Panc1 (cell line): ENCODE measurements around the gene SELENOF. TPM values are rescaled to one million over a fixed set of nuclear protein-coding genes. Genes with fewer than 3 reads are reported as not detected.

Experiments
- ATAC-seq: fragments of 200-7000 bp; cut with Tn5 transposase; 2 replicates; pipeline ENCODE4 v1.9.1; 2020; ENCODE audit warnings: mild to moderate bottlenecking, moderate library complexity
- BruUV-seq: library from RNA; stranded (reverse); fragments of 400-500 nt; replicated peaks from 2 replicates; lab custom pipeline; 2021; lab: Mats Ljungman, UMichigan
- CTCF ChIA-PET: fragments of 300-600 bp; sonication (Branson Sonifier 250); formaldehyde crosslinking; loops from one replicate; lab custom pipeline; 2022; ENCODE audit warnings: antibody characterized with exemption; lab: Charles Lee
- POLR2A ChIA-PET: fragments of 300-600 bp; sonication (Branson Sonifier 250); formaldehyde crosslinking; loops from one replicate; lab custom pipeline; 2022; ENCODE audit warnings: antibody characterized with exemption; lab: Charles Lee
- DNase-seq: peaks from one replicate; pipeline ENCODE4 v3.0.0-alpha.2; 2010; ENCODE audit warnings: low read depth, low spot score
- H3K27ac ChIP-seq: 2 replicates; pipeline ENCODE4 v1.5.1; 2011; ENCODE audit warnings: mild to moderate bottlenecking, low read length, inconsistent platforms
- H3K27me3 ChIP-seq: fragments of 200-500 bp; sonication (Bioruptor generic); 2 replicates; pipeline ENCODE4 v1.6.0; 2014; ENCODE audit warnings: low read length, inconsistent platforms; ENCODE audit not compliant: control insufficient read depth, insufficient read depth
- H3K36me3 ChIP-seq: fragments of 200-500 bp; sonication (Bioruptor generic); 2 replicates; pipeline ENCODE4 v1.5.1; 2014; ENCODE audit warnings: inconsistent platforms, mild to moderate bottlenecking, low read length, moderate library complexity; ENCODE audit not compliant: control insufficient read depth, insufficient read depth
- H3K4me1 ChIP-seq: 2 replicates; pipeline ENCODE4 v1.5.1; 2011; ENCODE audit warnings: inconsistent platforms, mild to moderate bottlenecking, low read length, moderate library complexity; ENCODE audit not compliant: control insufficient read depth, insufficient read depth
- H3K4me3 ChIP-seq, 2 experiments: 2 replicates each; pipeline ENCODE4 v1.5.1; 2011 to 2012; ENCODE audit warnings: low read depth in 2 of 2, low read length in 2 of 2, mild to moderate bottlenecking in 2 of 2, inconsistent platforms in 1 of 2, moderate library complexity in 1 of 2
- H3K9me3 ChIP-seq: fragments of 200-500 bp; sonication (Bioruptor generic); 2 replicates; pipeline ENCODE4 v1.5.1; 2014; ENCODE audit warnings: low read depth, mild to moderate bottlenecking, inconsistent platforms, low read length, moderate library complexity; ENCODE audit not compliant: control insufficient read depth, insufficient read depth
- POLR2AphosphoS5 ChIP-seq: IDR thresholded peaks from 2 replicates; pipeline ENCODE4 v1.6.1; 2012; ENCODE audit warnings: mild to moderate bottlenecking, low read depth, low read length, moderate library complexity
- SIN3A ChIP-seq: IDR thresholded peaks from 2 replicates; pipeline ENCODE4 v1.6.1; 2012; ENCODE audit warnings: low read depth, mild to moderate bottlenecking, low read length, moderate library complexity, borderline replicate concordance; ENCODE audit not compliant: insufficient read depth
- TCF7L2 ChIP-seq: IDR thresholded peaks from 2 replicates; pipeline ENCODE4 v1.6.1; 2011; ENCODE audit warnings: mild to moderate bottlenecking, low read depth, low read length, inconsistent platforms
- in situ Hi-C: cut with HindIII; loops from 2 replicates; pipeline ENCODE4 v1.10.0; 2016; ENCODE audit warnings: low sequenced_read_pairs, low pct_unique_long_range_greater_than_20kb
- intact Hi-C: fragments of 100-400 bp; cut with micrococcal nuclease; formaldehyde crosslinking; loops from one replicate; pipeline ENCODE4 v1.10.0; 2022; ENCODE audit not compliant: unreplicated experiment
- total RNA-seq: library from RNA; stranded (reverse); gene quantifications from one replicate; pipeline ENCODE4 v1.2.1, GENCODE V29; 2021; ENCODE audit not compliant: unreplicated experiment
- TF ChIP-seq, protein P1 (sequence below), 2 experiments: IDR thresholded peaks; 2 replicates each; pipeline ENCODE4 v1.6.1; 2011 to 2012; ENCODE audit warnings: low read depth in 2 of 2, control low read depth in 1 of 2, low read length in 1 of 2, mild to moderate bottlenecking in 1 of 2, moderate library complexity in 1 of 2; ENCODE audit not compliant: insufficient read depth in 1 of 2
- TF ChIP-seq, protein P2 (sequence below): fragments of 450-650 bp; IDR thresholded peaks from 2 replicates; pipeline ENCODE4 v1.5.1; 2017; ENCODE audit warnings: mild to moderate bottlenecking

The SELENOF gene
- total RNA-seq, 1 experiment from 2014 or later: 190 TPM

DNA sequence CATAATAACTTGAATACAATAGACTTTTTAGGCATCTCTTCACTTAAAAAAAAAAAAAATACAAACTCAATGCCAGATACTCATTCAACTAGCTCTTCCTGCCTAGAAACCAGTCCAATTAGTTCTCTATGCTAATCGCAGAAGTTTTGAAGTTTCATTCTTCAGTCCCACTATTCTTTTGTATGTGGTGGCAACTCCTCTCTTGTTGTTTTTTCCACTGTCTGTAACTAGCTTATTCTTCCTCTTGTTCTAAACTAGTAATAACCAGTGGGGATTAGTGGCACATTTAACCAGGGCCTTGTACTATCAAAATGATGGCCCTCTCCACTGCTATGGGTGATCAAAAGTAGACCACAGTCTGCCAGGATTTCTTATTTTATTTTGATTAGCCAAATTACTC is 52.5 kb downstream of the SELENOF start:
- no peak for TF ChIP-seq SIN3A
- TF ChIP-seq, protein P1, sequence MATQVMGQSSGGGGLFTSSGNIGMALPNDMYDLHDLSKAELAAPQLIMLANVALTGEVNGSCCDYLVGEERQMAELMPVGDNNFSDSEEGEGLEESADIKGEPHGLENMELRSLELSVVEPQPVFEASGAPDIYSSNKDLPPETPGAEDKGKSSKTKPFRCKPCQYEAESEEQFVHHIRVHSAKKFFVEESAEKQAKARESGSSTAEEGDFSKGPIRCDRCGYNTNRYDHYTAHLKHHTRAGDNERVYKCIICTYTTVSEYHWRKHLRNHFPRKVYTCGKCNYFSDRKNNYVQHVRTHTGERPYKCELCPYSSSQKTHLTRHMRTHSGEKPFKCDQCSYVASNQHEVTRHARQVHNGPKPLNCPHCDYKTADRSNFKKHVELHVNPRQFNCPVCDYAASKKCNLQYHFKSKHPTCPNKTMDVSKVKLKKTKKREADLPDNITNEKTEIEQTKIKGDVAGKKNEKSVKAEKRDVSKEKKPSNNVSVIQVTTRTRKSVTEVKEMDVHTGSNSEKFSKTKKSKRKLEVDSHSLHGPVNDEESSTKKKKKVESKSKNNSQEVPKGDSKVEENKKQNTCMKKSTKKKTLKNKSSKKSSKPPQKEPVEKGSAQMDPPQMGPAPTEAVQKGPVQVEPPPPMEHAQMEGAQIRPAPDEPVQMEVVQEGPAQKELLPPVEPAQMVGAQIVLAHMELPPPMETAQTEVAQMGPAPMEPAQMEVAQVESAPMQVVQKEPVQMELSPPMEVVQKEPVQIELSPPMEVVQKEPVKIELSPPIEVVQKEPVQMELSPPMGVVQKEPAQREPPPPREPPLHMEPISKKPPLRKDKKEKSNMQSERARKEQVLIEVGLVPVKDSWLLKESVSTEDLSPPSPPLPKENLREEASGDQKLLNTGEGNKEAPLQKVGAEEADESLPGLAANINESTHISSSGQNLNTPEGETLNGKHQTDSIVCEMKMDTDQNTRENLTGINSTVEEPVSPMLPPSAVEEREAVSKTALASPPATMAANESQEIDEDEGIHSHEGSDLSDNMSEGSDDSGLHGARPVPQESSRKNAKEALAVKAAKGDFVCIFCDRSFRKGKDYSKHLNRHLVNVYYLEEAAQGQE (IDR thresholded peaks at IDR 0.05; ENCODE audit: insufficient read depth in 1 of 2, low read depth in 2 of 2, low read length in 1 of 2): no peak
- no peak for TF ChIP-seq TCF7L2
- no peak for TF ChIP-seq POLR2AphosphoS5
- TF ChIP-seq, protein P2, sequence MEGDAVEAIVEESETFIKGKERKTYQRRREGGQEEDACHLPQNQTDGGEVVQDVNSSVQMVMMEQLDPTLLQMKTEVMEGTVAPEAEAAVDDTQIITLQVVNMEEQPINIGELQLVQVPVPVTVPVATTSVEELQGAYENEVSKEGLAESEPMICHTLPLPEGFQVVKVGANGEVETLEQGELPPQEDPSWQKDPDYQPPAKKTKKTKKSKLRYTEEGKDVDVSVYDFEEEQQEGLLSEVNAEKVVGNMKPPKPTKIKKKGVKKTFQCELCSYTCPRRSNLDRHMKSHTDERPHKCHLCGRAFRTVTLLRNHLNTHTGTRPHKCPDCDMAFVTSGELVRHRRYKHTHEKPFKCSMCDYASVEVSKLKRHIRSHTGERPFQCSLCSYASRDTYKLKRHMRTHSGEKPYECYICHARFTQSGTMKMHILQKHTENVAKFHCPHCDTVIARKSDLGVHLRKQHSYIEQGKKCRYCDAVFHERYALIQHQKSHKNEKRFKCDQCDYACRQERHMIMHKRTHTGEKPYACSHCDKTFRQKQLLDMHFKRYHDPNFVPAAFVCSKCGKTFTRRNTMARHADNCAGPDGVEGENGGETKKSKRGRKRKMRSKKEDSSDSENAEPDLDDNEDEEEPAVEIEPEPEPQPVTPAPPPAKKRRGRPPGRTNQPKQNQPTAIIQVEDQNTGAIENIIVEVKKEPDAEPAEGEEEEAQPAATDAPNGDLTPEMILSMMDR: no peak
- no peak for DNase-seq
- in situ Hi-C loops (no loop called here), intact Hi-C loops (no loop called here)
- BruUV-seq: no TSS peak
- no peak overlapping the region for H3K27ac ChIP-seq
- H3K4me3 ChIP-seq: no peak overlapping the region
- H3K27me3 ChIP-seq: no peaks in the 10 kb centered on the region
- ATAC-seq: no peak
- H3K9me3 ChIP-seq: no peaks in the 10 kb centered on the region
- ChIA-PET CTCF (no interaction called here), POLR2A (no interaction called here)
- H3K36me3 ChIP-seq: no peaks in the 10 kb centered on the region
- no peaks in the 10 kb centered on the region for H3K4me1 ChIP-seq

DNA sequence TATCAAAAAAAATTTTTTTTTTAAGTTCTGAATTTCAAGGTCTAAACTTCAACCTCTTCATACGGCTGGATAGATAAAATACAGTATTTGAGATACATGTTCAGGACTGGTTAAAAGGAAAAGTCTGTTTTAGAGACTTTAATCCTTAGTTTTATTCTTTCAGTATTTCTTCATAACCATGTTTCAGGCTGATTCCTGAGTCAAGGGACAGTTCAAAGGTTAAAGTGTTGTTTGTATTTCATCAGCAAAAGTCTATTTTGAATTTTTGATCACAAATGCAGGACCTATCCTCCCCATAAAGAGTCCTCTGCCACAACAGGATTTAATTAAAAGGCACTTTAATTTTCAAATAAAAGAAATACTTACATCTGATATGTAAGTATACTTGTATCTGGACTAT is 53.5 kb downstream of the SELENOF start:
- Histone ChIP-seq H3K36me3 (no peaks in the 10 kb centered on the region), H3K4me3 (no peak overlapping the region), H3K27me3 (no peaks in the 10 kb centered on the region), H3K27ac (no peak overlapping the region), H3K9me3 (no peaks in the 10 kb centered on the region), H3K4me1 (no peaks in the 10 kb centered on the region)
- ATAC-seq: no peak
- ChIA-PET POLR2A (no interaction called here), CTCF (no interaction called here)
- BruUV-seq: no TSS peak
- intact Hi-C loops: no loop called here
- in situ Hi-C loops: no loop called here
- no peak for DNase-seq
- no peak for TF ChIP-seq TCF7L2
- TF ChIP-seq, protein P1 (IDR thresholded peaks at IDR 0.05; ENCODE audit: insufficient read depth in 1 of 2, low read depth in 2 of 2, low read length in 1 of 2): no peak
- no peak for TF ChIP-seq POLR2AphosphoS5
- TF ChIP-seq, protein P2: no peak
- TF ChIP-seq SIN3A: no peak
